SK-N-SH treated with all-trans-retinoic acid at 6 μM for 48 hours (cell line): Measurements from ENCODE around the gene RMND5B.

Source experiments
- ESRRG ChIP-seq: fragments of 250-450 bp; sonication (Bioruptor Pico); IDR thresholded peaks from 2 replicates; pipeline ENCODE4 v1.6.1; 2021; ENCODE audit warnings: mild to moderate bottlenecking
- RARB ChIP-seq: fragments of 250-450 bp; sonication (Bioruptor Pico); IDR thresholded peaks from 2 replicates; pipeline ENCODE4 v1.8.0; 2021; ENCODE audit warnings: mild to moderate bottlenecking, moderate library complexity
- SNAI2 ChIP-seq: fragments of 250-450 bp; sonication (Bioruptor Pico); IDR thresholded peaks from 2 replicates; pipeline ENCODE4 v1.5.0; 2020; ENCODE audit warnings: mild to moderate bottlenecking, moderate library complexity
- TCF4 ChIP-seq: fragments of 250-450 bp; sonication (Bioruptor Pico); IDR thresholded peaks from 2 replicates; pipeline ENCODE4 v1.8.0; 2021; ENCODE audit warnings: mild to moderate bottlenecking, moderate library complexity, borderline replicate concordance
- ZFP30 ChIP-seq: fragments of 450-650 bp; formaldehyde crosslinking; IDR thresholded peaks from 2 replicates; pipeline ENCODE4 v1.5.0; 2022; ENCODE audit warnings: mild to moderate bottlenecking, moderate library complexity
- ZNF70 ChIP-seq: fragments of 450-650 bp; formaldehyde crosslinking; IDR thresholded peaks from 2 replicates; pipeline ENCODE4 v1.5.0; 2020; ENCODE audit warnings: mild to moderate bottlenecking, moderate library complexity
- TF ChIP-seq, protein P1 (sequence below): fragments of 250-450 bp; sonication (Bioruptor Pico); IDR thresholded peaks from 2 replicates; pipeline ENCODE4 v1.8.0; 2021; ENCODE audit warnings: low read depth, mild to moderate bottlenecking, moderate library complexity, borderline replicate concordance
- TF ChIP-seq, protein P2 (sequence below): fragments of 250-450 bp; sonication (Bioruptor Pico); IDR thresholded peaks from 2 replicates; pipeline ENCODE4 v1.8.0; 2020; ENCODE audit warnings: mild to moderate bottlenecking, moderate library complexity, borderline replicate concordance

DNA sequence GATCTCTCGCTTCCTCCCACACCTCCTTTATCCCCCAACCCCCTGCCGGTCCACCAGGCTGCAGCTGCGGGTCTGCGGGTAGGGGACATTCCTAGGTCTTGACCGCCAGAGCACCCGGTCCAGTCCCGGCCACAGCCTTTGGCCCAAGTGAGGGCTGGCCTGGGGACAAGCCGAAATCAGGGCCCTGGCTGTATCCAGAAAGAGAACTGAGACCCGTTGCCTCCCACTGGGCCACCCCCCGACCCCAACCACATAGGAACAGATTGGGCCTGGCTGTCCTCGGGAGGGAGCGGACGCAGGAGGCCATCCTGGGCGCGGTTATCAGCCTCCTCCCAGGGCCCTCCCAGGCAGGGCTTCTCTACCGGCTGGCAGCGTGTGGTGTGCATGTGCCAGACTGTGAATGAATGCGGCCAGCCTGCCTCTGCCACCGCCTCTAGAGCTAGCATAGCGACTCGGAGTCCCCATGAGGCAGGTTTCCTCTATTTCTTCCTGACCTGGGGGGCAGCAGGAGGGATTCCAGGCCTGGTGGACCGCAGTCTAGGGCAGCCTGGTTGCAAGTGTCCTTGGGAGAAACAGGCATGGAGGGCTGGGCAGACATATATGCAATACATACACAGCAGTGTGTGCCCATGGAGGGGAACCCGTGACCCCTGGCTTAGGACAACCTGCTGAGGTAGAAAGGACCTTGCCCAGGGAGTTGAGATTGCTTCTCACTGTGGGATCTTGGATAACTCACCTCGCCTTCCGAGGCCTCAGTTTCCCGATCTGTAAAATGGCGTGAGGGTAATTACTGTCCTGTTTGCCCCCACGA lies 16.3 kb upstream of the RMND5B start:
- TF ChIP-seq SNAI2 (CRISPR knock-in tag) = no peak
- no peak for TF ChIP-seq ZFP30 (CRISPR knock-in tag)
- no peak for TF ChIP-seq RARB (CRISPR knock-in tag)
- no peak for TF ChIP-seq TCF4 (CRISPR knock-in tag)
- no peak for TF ChIP-seq ZNF70 (CRISPR knock-in tag)
- TF ChIP-seq, protein P1, sequence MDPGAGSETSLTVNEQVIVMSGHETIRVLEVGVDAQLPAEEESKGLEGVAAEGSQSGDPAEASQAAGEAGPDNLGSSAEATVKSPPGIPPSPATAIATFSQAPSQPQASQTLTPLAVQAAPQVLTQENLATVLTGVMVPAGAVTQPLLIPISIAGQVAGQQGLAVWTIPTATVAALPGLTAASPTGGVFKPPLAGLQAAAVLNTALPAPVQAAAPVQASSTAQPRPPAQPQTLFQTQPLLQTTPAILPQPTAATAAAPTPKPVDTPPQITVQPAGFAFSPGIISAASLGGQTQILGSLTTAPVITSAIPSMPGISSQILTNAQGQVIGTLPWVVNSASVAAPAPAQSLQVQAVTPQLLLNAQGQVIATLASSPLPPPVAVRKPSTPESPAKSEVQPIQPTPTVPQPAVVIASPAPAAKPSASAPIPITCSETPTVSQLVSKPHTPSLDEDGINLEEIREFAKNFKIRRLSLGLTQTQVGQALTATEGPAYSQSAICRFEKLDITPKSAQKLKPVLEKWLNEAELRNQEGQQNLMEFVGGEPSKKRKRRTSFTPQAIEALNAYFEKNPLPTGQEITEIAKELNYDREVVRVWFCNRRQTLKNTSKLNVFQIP = no peak
- TF ChIP-seq, protein P2, sequence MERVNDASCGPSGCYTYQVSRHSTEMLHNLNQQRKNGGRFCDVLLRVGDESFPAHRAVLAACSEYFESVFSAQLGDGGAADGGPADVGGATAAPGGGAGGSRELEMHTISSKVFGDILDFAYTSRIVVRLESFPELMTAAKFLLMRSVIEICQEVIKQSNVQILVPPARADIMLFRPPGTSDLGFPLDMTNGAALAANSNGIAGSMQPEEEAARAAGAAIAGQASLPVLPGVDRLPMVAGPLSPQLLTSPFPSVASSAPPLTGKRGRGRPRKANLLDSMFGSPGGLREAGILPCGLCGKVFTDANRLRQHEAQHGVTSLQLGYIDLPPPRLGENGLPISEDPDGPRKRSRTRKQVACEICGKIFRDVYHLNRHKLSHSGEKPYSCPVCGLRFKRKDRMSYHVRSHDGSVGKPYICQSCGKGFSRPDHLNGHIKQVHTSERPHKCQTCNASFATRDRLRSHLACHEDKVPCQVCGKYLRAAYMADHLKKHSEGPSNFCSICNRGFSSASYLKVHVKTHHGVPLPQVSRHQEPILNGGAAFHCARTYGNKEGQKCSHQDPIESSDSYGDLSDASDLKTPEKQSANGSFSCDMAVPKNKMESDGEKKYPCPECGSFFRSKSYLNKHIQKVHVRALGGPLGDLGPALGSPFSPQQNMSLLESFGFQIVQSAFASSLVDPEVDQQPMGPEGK (CRISPR knock-in tag) = no peak
- TF ChIP-seq ESRRG (CRISPR knock-in tag) = no peak
